ENCODE results near the gene PHF10.

GRCh38 chr6:169755162-169755561 is 30.9 kb upstream of the PHF10 start:
- TF ChIP-seq CTCF (conservative IDR thresholded peaks at IDR 0.05; ENCODE audit: low read depth, low read length) (no peak), EZH2phosphoT487 (IDR thresholded peaks at IDR 0.05; ENCODE audit: borderline replicate concordance, low read length) (no peak), EZH2 (IDR thresholded peaks at IDR 0.05; ENCODE audit: low read length, unreplicated experiment) (no peak)

Measured in PC-3 (cell line).